WTC11 (cell line): ENCODE measurements around the gene LMAN2.

Source experiments
- CTCF ChIP-seq: fragments of 200-600 bp; IDR thresholded peaks from 2 replicates; pipeline ENCODE4 v1.8.0; 2022; ENCODE audit warnings: antibody characterized with exemption
- ZNF138 ChIP-seq: sonication (generic); formaldehyde crosslinking; conservative IDR thresholded peaks from 2 replicates; pipeline ENCODE4 v1.8.1; 2022; ENCODE audit warnings: mild to moderate bottlenecking, moderate library complexity, missing genetic modification reagents

- TF ChIP-seq CTCF = no peak
- TF ChIP-seq ZNF138 = no peak
Measured at GRCh38 chr5:177396078-177396477, 44.6 kb upstream of the LMAN2 start.
